ENCODE results near the gene ICAM1. TPM values are rescaled to one million over a fixed set of nuclear protein-coding genes. Genes with fewer than 3 reads are reported as not detected.

The ICAM1 gene
- total RNA-seq, 1 donor, result 35.5 TPM

- H3K4me1 ChIP-seq (ENCODE audit: insufficient read depth, low read length), result no peaks in the 10 kb centered on the region
- H3K9me3 ChIP-seq (ENCODE audit: low read depth, low read length), result no peaks in the 10 kb centered on the region
- H3K4me2 ChIP-seq (ENCODE audit: insufficient read depth, low read length), result no peak overlapping the region
- H4K20me1 ChIP-seq (ENCODE audit: insufficient read depth, low read length), result no peaks in the 10 kb centered on the region
- peak; percentile 62 for DNase-seq (ENCODE audit: insufficient read length, low spot score, missing footprints)
- no peak for TF ChIP-seq CTCF (IDR thresholded peaks at IDR 0.05; ENCODE audit: extremely low read depth, low read depth, low read length)
- H2AFZ ChIP-seq (ENCODE audit: low read length), result no peak overlapping the region
- no peaks in the 10 kb centered on the region for H3K79me2 ChIP-seq (ENCODE audit: insufficient read depth, low read length)
- no peak overlapping the region for H3K4me3 ChIP-seq (ENCODE audit: insufficient read depth, low read length)
- no peaks in the 10 kb centered on the region for H3K27me3 ChIP-seq (ENCODE audit: insufficient read depth, low read length)
- no peaks in the 10 kb centered on the region for H3K36me3 ChIP-seq (ENCODE audit: insufficient read depth, low read length)
- H3K27ac ChIP-seq (ENCODE audit: low read depth, low read length), result no peak overlapping the region
Observed at GRCh38 chr19:10245189-10245939, 25.6 kb upstream of the ICAM1 start.

- DNase-seq (ENCODE audit: insufficient read length, low spot score, missing footprints), result no peak
- H3K4me2 ChIP-seq (ENCODE audit: insufficient read depth, low read length), result no peak overlapping the region
- no peaks in the 10 kb centered on the region for H3K36me3 ChIP-seq (ENCODE audit: insufficient read depth, low read length)
- no peak overlapping the region for H2AFZ ChIP-seq (ENCODE audit: low read length)
- no peak for TF ChIP-seq CTCF (IDR thresholded peaks at IDR 0.05; ENCODE audit: extremely low read depth, low read depth, low read length)
- H3K4me1 ChIP-seq (ENCODE audit: insufficient read depth, low read length), result no peaks in the 10 kb centered on the region
- no peaks in the 10 kb centered on the region for H4K20me1 ChIP-seq (ENCODE audit: insufficient read depth, low read length)
- no peaks in the 10 kb centered on the region for H3K79me2 ChIP-seq (ENCODE audit: insufficient read depth, low read length)
- H3K27me3 ChIP-seq (ENCODE audit: insufficient read depth, low read length), result no peaks in the 10 kb centered on the region
- H3K4me3 ChIP-seq (ENCODE audit: insufficient read depth, low read length), result no peak overlapping the region
- no peaks in the 10 kb centered on the region for H3K9me3 ChIP-seq (ENCODE audit: low read depth, low read length)
- H3K27ac ChIP-seq (ENCODE audit: low read depth, low read length), result no peak overlapping the region
Observed at GRCh38 chr19:10246511-10246910, 24.4 kb upstream of the ICAM1 start.

- Histone ChIP-seq H3K4me1 (ENCODE audit: insufficient read depth, low read length) (peaks cover 5% of the 10 kb centered on the region), H3K4me3 (ENCODE audit: insufficient read depth, low read length) (peak within 1 kb of the TSS; percentile 82), H3K79me2 (ENCODE audit: insufficient read depth, low read length) (peaks cover 21% of the 10 kb centered on the region), H3K36me3 (ENCODE audit: insufficient read depth, low read length) (peaks cover 19% of the 10 kb centered on the region), H2AFZ (ENCODE audit: low read length) (peak within 1 kb of the TSS; percentile 91), H3K9me3 (ENCODE audit: low read depth, low read length) (no peaks in the 10 kb centered on the region), H3K27ac (ENCODE audit: low read depth, low read length) (peak within 1 kb of the TSS; percentile 47), H4K20me1 (ENCODE audit: insufficient read depth, low read length) (no peaks in the 10 kb centered on the region), H3K4me2 (ENCODE audit: insufficient read depth, low read length) (peak within 1 kb of the TSS; percentile 93), H3K27me3 (ENCODE audit: insufficient read depth, low read length) (no peaks in the 10 kb centered on the region)
- peak; percentile 98 for DNase-seq (ENCODE audit: insufficient read length, low spot score, missing footprints)
- TF ChIP-seq CTCF (IDR thresholded peaks at IDR 0.05; ENCODE audit: extremely low read depth, low read depth, low read length), result no peak
Observed at GRCh38 chr19:10251792-10252694, 18.9 kb upstream of the ICAM1 start, which contains the start of gene MRPL4. Gene MRPL4 (plus strand): TSS chr19:10252214. CDS start chr19:10252254, 40 bp downstream.

- Histone ChIP-seq H3K27me3 (ENCODE audit: insufficient read depth, low read length) (no peaks in the 10 kb centered on the region), H3K4me3 (ENCODE audit: insufficient read depth, low read length) (peak overlapping the region; percentile 82), H3K36me3 (ENCODE audit: insufficient read depth, low read length) (peaks cover 25% of the 10 kb centered on the region), H4K20me1 (ENCODE audit: insufficient read depth, low read length) (no peaks in the 10 kb centered on the region), H3K4me2 (ENCODE audit: insufficient read depth, low read length) (peak overlapping the region; percentile 93), H3K79me2 (ENCODE audit: insufficient read depth, low read length) (peaks cover 21% of the 10 kb centered on the region), H3K27ac (ENCODE audit: low read depth, low read length) (peak overlapping the region; percentile 47), H3K9me3 (ENCODE audit: low read depth, low read length) (no peaks in the 10 kb centered on the region), H3K4me1 (ENCODE audit: insufficient read depth, low read length) (peaks cover 5% of the 10 kb centered on the region), H2AFZ (ENCODE audit: low read length) (peak overlapping the region; percentile 91)
- TF ChIP-seq CTCF (IDR thresholded peaks at IDR 0.05; ENCODE audit: extremely low read depth, low read depth, low read length), result no peak
- no peak for DNase-seq (ENCODE audit: insufficient read length, low spot score, missing footprints)
Observed at GRCh38 chr19:10252707-10253106, 18.2 kb upstream of the ICAM1 start.
